Caco-2 (cell line): ENCODE data around the gene OR5K4. TPM values are rescaled to one million over a fixed set of nuclear protein-coding genes. Genes with fewer than 3 reads are reported as not detected.
A peak's percentile ranks its signal among the peaks of the same experiment; 100 is the strongest.

Experiments
- BruUV-seq: library from RNA; stranded (reverse); fragments of 400-500 nt; replicated peaks from 2 replicates; lab custom pipeline; 2021; lab: Mats Ljungman, UMichigan
- CTCF ChIA-PET: fragments of 300-600 bp; sonication (Branson Sonifier 250); formaldehyde crosslinking; loops from one replicate; lab custom pipeline; 2022; ENCODE audit warnings: antibody characterized with exemption; lab: Charles Lee
- POLR2A ChIA-PET: fragments of 300-600 bp; sonication (Branson Sonifier 250); formaldehyde crosslinking; loops from one replicate; lab custom pipeline; 2022; ENCODE audit warnings: antibody characterized with exemption; lab: Charles Lee
- DNase-seq, 2 experiments: peaks; one replicate each; pipeline versions ENCODE4 v3.0.0 to v3.0.0-alpha.2; 2020 to 2022
- H3K27me3 ChIP-seq: replicated peaks from 2 replicates; pipeline ENCODE4 v1.6.0; 2011; ENCODE audit warnings: low read length; ENCODE audit not compliant: control insufficient read depth, insufficient read depth
- H3K36me3 ChIP-seq: 2 replicates; pipeline ENCODE4 v1.5.1; 2011; ENCODE audit warnings: low read length; ENCODE audit not compliant: control insufficient read depth, insufficient read depth
- H3K4me1 ChIP-seq: fragments of 250-450 bp; sonication (Bioruptor Pico); 2 replicates; pipeline ENCODE4 v1.5.1; 2020; ENCODE audit warnings: mild to moderate bottlenecking
- H3K4me3 ChIP-seq: 2 replicates; pipeline ENCODE4 v1.5.1; 2011; ENCODE audit warnings: low read depth, mild to moderate bottlenecking, control low read depth, low read length
- H3K9me3 ChIP-seq: fragments of 250-450 bp; sonication (Bioruptor Pico); 2 replicates; pipeline ENCODE4 v1.5.1; 2020; ENCODE audit warnings: mild to moderate bottlenecking, moderate library complexity
- H3K27ac Mint-ChIP-seq: one replicate; pipeline ENCODE4 v1.8.0; 2022; ENCODE audit warnings: mixed read lengths; ENCODE audit not compliant: unreplicated experiment
- H3K27me3 Mint-ChIP-seq: one replicate; pipeline ENCODE4 v1.8.0; 2022; ENCODE audit warnings: mixed read lengths; ENCODE audit not compliant: insufficient read depth, unreplicated experiment
- H3K36me3 Mint-ChIP-seq: one replicate; pipeline ENCODE4 v1.8.0; 2022; ENCODE audit warnings: mild to moderate bottlenecking, mixed read lengths; ENCODE audit not compliant: insufficient read depth, unreplicated experiment
- H3K4me1 Mint-ChIP-seq: one replicate; pipeline ENCODE4 v1.8.0; 2022; ENCODE audit warnings: low read depth, mixed read lengths; ENCODE audit not compliant: unreplicated experiment
- H3K4me3 Mint-ChIP-seq: one replicate; pipeline ENCODE4 v1.8.0; 2022; ENCODE audit warnings: mild to moderate bottlenecking, moderate library complexity, mixed read lengths; ENCODE audit not compliant: unreplicated experiment
- H3K9me3 Mint-ChIP-seq: one replicate; pipeline ENCODE4 v1.8.0; 2022; ENCODE audit warnings: mixed read lengths; ENCODE audit not compliant: unreplicated experiment
- intact Hi-C: fragments of 100-400 bp; cut with micrococcal nuclease; formaldehyde crosslinking; loops from one replicate; pipeline ENCODE4 v1.10.0; 2022; ENCODE audit not compliant: unreplicated experiment
- total RNA-seq: library from RNA; stranded (reverse); gene quantifications from 2 replicates; pipeline ENCODE4 v1.2.3, GENCODE V29; 2022
- TF ChIP-seq, protein P1 (sequence below), 2 experiments: fragments of 200-600 bp in 1 of 2; IDR thresholded peaks; 1 replicate in 1 of 2; 2 replicates in 1 of 2; pipeline versions ENCODE4 v1.5.1 to v1.8.0; 2011 to 2022; ENCODE audit warnings: antibody characterized with exemption in 1 of 2, control low read depth in 1 of 2, inconsistent platforms in 1 of 2, low read depth in 1 of 2, low read length in 1 of 2, mild to moderate bottlenecking in 1 of 2, moderate library complexity in 1 of 2; ENCODE audit not compliant: insufficient read depth in 1 of 2, severe bottlenecking in 1 of 2, unreplicated experiment in 1 of 2

OR5K4 gene
- total RNA-seq, 1 experiment from 2014 or later, result not detected

DNA sequence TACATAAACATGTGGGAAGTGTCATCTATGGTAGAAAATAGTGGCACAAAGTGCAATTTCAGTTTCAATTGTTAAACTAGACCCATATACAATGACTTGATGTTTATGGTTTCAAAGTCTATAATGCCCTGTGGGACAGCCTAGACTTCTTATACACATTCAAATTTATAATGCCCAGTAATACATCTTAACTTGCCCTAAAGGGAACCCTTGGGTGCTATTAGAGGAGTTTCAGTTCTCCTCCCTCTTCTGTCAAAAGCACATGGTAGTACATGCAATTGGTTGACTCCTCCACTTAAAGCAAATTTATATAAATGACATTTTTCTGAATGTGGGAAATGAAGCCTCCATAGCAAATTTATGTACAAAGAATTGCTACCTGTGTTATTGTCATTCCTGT is 30.2 kb upstream of the OR5K4 start:
- Mint-ChIP-seq H3K36me3 (no peaks in the 10 kb centered on the region), H3K4me3 (no peak overlapping the region), H3K9me3 (no peaks in the 10 kb centered on the region), H3K4me1 (peaks cover 13% of the 10 kb centered on the region), H3K27me3 (no peaks in the 10 kb centered on the region), H3K27ac (no peak overlapping the region)
- no peaks in the 10 kb centered on the region for H3K9me3 ChIP-seq
- no peak overlapping the region for H3K4me3 ChIP-seq
- TF ChIP-seq, protein P1, sequence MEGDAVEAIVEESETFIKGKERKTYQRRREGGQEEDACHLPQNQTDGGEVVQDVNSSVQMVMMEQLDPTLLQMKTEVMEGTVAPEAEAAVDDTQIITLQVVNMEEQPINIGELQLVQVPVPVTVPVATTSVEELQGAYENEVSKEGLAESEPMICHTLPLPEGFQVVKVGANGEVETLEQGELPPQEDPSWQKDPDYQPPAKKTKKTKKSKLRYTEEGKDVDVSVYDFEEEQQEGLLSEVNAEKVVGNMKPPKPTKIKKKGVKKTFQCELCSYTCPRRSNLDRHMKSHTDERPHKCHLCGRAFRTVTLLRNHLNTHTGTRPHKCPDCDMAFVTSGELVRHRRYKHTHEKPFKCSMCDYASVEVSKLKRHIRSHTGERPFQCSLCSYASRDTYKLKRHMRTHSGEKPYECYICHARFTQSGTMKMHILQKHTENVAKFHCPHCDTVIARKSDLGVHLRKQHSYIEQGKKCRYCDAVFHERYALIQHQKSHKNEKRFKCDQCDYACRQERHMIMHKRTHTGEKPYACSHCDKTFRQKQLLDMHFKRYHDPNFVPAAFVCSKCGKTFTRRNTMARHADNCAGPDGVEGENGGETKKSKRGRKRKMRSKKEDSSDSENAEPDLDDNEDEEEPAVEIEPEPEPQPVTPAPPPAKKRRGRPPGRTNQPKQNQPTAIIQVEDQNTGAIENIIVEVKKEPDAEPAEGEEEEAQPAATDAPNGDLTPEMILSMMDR (IDR thresholded peaks at IDR 0.05; ENCODE audit: insufficient read depth in 1 of 2, low read depth in 1 of 2, low read length in 1 of 2, severe bottlenecking in 1 of 2, unreplicated experiment in 1 of 2), result no peak
- H3K4me1 ChIP-seq, result no peaks in the 10 kb centered on the region
- CTCF ChIA-PET, result no interaction called here
- H3K27me3 ChIP-seq, result no peaks in the 10 kb centered on the region
- intact Hi-C loops, result loop anchor here (10.0 kb wide), 1 partner anchor 79 kb away; no protein-coding TSS in a partner anchor
- no TSS peak for BruUV-seq
- no peaks in the 10 kb centered on the region for H3K36me3 ChIP-seq
- POLR2A ChIA-PET, result no interaction called here
- DNase-seq, result no peak

DNA sequence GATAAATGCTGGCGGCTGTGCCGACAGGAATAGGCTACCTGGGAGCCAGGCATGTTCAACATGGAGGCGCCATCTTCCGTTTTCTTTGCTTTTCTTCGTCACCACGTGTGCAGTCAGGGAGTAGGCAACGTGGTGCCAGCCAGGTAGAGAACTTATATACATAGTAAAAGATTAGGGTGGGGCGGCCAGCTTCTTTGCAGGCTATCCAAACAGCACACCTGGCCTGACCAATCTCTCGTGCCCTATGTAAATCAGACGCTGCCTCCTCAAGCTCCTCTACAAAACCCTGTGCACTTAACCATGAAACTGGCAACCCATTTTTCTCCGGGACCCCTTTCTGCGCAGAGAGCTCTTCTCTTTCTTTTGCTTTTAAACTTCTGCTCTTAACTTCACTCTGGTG is 28.6 kb upstream of the OR5K4 start:
- H3K27me3 ChIP-seq, result no peaks in the 10 kb centered on the region
- TF ChIP-seq, protein P1 (IDR thresholded peaks at IDR 0.05; ENCODE audit: insufficient read depth in 1 of 2, low read depth in 1 of 2, low read length in 1 of 2, severe bottlenecking in 1 of 2, unreplicated experiment in 1 of 2), result no peak
- peak in 1 of 2 experiments; percentile 12 for DNase-seq
- Mint-ChIP-seq H3K9me3 (no peaks in the 10 kb centered on the region), H3K4me1 (peaks cover 13% of the 10 kb centered on the region), H3K36me3 (no peaks in the 10 kb centered on the region), H3K27ac (no peak overlapping the region), H3K4me3 (peak overlapping the region; percentile 34), H3K27me3 (no peaks in the 10 kb centered on the region)
- intact Hi-C loops, result loop anchor here (10.0 kb wide), 1 partner anchor 80 kb away; no protein-coding TSS in a partner anchor
- ChIA-PET POLR2A (no interaction called here), CTCF (no interaction called here)
- H3K4me1 ChIP-seq, result no peaks in the 10 kb centered on the region
- H3K36me3 ChIP-seq, result no peaks in the 10 kb centered on the region
- H3K9me3 ChIP-seq, result no peaks in the 10 kb centered on the region
- BruUV-seq, result no TSS peak
- H3K4me3 ChIP-seq, result no peak overlapping the region

DNA sequence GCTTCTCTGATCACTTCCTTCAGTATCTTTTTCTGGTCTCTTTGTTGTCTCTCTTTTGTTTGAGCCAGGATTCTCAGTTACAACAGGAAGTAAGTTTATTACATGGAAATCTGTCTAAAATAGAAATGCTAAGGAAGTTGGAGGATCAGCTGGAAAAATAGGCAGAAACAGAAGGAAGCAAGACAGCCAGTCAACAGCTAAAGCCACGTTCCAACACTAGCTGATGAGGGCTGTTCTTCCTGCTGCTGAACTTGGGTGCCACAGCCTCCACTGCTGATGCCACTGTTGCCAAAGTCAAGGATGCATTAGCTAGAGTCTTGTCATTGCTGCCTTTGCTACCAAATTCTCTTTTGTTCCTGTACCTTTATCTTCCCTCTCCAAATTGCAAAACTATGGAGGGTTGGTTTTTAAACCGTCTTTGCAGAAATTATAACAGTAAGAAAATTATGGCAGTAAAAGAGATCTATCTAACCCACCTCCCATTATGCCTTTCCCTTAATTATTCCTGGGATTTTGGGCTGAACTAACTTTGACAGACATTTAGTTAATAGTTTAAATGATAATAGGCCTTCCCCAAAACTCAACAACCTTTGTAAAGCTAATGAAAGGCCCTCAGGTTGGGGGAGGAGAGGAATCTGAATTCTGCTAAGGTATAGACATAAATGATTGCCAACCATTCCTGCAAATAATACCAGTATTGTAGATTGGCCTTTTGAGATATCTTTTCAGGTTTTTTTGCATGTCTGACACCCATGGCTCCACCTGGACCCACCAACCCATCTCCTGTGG is 27.4 kb upstream of the OR5K4 start:
- intact Hi-C loops, result loop anchor here (10.0 kb wide), 1 partner anchor 81 kb away; no protein-coding TSS in a partner anchor

More for the DNA sequence above, 27.4 kb upstream of the OR5K4 start:
- peaks cover 3% of the 10 kb centered on the region for H3K27me3 Mint-ChIP-seq
- peaks cover 13% of the 10 kb centered on the region for H3K4me1 Mint-ChIP-seq
- H3K9me3 Mint-ChIP-seq, result no peaks in the 10 kb centered on the region
- POLR2A ChIA-PET, result no interaction called here
- no peaks in the 10 kb centered on the region for H3K36me3 Mint-ChIP-seq
- H3K9me3 ChIP-seq, result no peaks in the 10 kb centered on the region
- H3K36me3 ChIP-seq, result no peaks in the 10 kb centered on the region
- H3K4me1 ChIP-seq, result no peaks in the 10 kb centered on the region
- H3K4me3 Mint-ChIP-seq, result no peak overlapping the region
- H3K4me3 ChIP-seq, result no peak overlapping the region
- no peaks in the 10 kb centered on the region for H3K27me3 ChIP-seq
- no TSS peak for BruUV-seq
- H3K27ac Mint-ChIP-seq, result peak overlapping the region; percentile 5
- TF ChIP-seq, protein P1 (IDR thresholded peaks at IDR 0.05; ENCODE audit: insufficient read depth in 1 of 2, low read depth in 1 of 2, low read length in 1 of 2, severe bottlenecking in 1 of 2, unreplicated experiment in 1 of 2), result no peak
- CTCF ChIA-PET, result no interaction called here
- no peak for DNase-seq
